Measurements from ENCODE around the gene SUSD1.
A peak's percentile ranks its signal among the peaks of the same experiment; 100 is the strongest.

Gene SUSD1

DNA sequence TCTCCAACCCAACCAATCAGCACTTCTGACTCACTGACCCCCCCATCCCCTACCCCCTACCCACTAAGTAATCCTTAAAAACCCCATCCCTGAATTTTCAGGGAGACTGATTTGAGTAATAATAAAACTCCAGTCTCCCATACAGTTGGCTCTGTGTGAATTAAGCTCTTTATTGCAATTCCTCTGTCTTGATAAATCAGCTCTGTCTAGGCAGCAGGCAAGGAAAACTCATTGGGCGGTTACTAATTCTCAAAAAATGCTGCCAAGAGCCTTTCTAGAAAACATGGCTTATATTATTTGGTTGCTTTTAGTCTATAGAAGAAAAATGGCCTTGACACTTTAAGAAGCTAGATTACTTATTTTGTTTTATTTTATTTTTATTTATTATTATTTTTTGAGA, 131.7 kb downstream of the SUSD1 start:
- H3K9me3 ChIP-seq (ENCODE audit: control insufficient read depth, insufficient read depth, low read length), result no peaks in the 10 kb centered on the region
- WGBS (ENCODE audit: insufficient coverage, insufficient read length), result no CpG with 5 or more reads among the region's 1 CpG
- H3K36me3 ChIP-seq (ENCODE audit: control insufficient read depth, insufficient read depth, low read length), result no peaks in the 10 kb centered on the region
- no peaks in the 10 kb centered on the region; the same call in 1 of the 2 replicates for H3K27me3 ChIP-seq (ENCODE audit: control insufficient read depth, insufficient read depth, low read length)
- peaks cover 5% of the 10 kb centered on the region for H3K4me1 ChIP-seq (ENCODE audit: control insufficient read depth, insufficient read depth, low read length)
- H3K4me3 ChIP-seq (ENCODE audit: low read length), result no peak overlapping the region
- no peak for DNase-seq (ENCODE audit: low read depth, low spot score)
- no peak overlapping the region for H3K27ac ChIP-seq (ENCODE audit: low read length)

- Histone ChIP-seq H3K4me1 (ENCODE audit: control insufficient read depth, insufficient read depth, low read length) (peaks cover 5% of the 10 kb centered on the region), H3K4me3 (ENCODE audit: low read length) (no peak overlapping the region), H3K36me3 (ENCODE audit: control insufficient read depth, insufficient read depth, low read length) (no peaks in the 10 kb centered on the region), H3K27ac (ENCODE audit: low read length) (no peak overlapping the region), H3K9me3 (ENCODE audit: control insufficient read depth, insufficient read depth, low read length) (no peaks in the 10 kb centered on the region), H3K27me3 (ENCODE audit: control insufficient read depth, insufficient read depth, low read length) (no peaks in the 10 kb centered on the region)
- DNase-seq (ENCODE audit: low read depth, low spot score), result no peak
- no CpG with 5 or more reads among the region's 5 CpGs for WGBS (ENCODE audit: insufficient coverage, insufficient read length)
These were observed 132.3 kb downstream of the SUSD1 start for GRCh38 chr9:112042769-112043168.

GRCh38 chr9:112042244-112042638, 132.9 kb downstream of the SUSD1 start:
- Histone ChIP-seq H3K27ac (ENCODE audit: low read length) (no peak overlapping the region), H3K4me3 (ENCODE audit: low read length) (no peak overlapping the region), H3K9me3 (ENCODE audit: control insufficient read depth, insufficient read depth, low read length) (no peaks in the 10 kb centered on the region), H3K4me1 (ENCODE audit: control insufficient read depth, insufficient read depth, low read length) (peaks cover 5% of the 10 kb centered on the region), H3K36me3 (ENCODE audit: control insufficient read depth, insufficient read depth, low read length) (no peaks in the 10 kb centered on the region), H3K27me3 (ENCODE audit: control insufficient read depth, insufficient read depth, low read length) (no peaks in the 10 kb centered on the region)
- DNase-seq (ENCODE audit: low read depth, low spot score), result no peak
- WGBS (ENCODE audit: insufficient coverage, insufficient read length), result no CpG with 5 or more reads among the region's 3 CpGs

DNA sequence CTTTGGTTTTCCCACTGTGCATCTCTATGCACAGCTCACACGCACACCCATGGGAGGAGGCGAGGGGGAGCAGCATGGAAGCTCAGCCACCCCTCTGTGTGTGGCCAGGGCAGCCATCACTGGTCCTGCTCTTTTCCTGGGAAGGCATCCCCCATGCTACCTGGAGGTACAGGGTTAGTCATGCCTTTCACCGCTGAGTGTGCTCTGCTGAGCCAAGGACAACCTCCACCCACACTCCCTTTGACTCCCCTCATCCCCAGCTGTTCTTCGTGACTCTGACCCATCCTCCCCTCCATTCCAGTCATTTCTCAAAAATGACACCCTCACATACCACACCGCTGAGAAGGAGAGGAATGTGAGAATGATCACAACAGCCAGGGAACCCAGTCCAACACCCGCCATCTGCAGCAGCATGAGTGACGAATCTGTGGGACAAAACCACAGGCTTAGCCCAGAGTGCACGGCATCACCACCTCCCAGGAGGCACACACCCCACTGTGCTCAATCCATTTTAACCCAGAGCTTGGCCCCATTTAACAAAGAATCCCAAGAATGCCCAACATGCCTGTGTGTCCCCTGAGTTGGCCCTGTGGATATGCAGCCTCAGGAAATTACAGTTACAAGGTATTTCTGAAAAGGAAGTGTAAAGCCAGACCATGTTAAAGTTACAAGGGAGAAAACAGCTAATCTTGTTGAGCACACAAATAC, 133.4 kb downstream of the SUSD1 start:
- Histone ChIP-seq H3K9me3 (ENCODE audit: control insufficient read depth, insufficient read depth, low read length) (no peaks in the 10 kb centered on the region), H3K36me3 (ENCODE audit: control insufficient read depth, insufficient read depth, low read length) (no peaks in the 10 kb centered on the region), H3K27ac (ENCODE audit: low read length) (no peak overlapping the region), H3K27me3 (ENCODE audit: control insufficient read depth, insufficient read depth, low read length) (no peaks in the 10 kb centered on the region), H3K4me3 (ENCODE audit: low read length) (no peak overlapping the region), H3K4me1 (ENCODE audit: control insufficient read depth, insufficient read depth, low read length) (peaks cover 5% of the 10 kb centered on the region)
- no CpG with 5 or more reads among the region's 8 CpGs for WGBS (ENCODE audit: insufficient coverage, insufficient read length)
- DNase-seq (ENCODE audit: low read depth, low spot score), result peak; percentile 68

DNA sequence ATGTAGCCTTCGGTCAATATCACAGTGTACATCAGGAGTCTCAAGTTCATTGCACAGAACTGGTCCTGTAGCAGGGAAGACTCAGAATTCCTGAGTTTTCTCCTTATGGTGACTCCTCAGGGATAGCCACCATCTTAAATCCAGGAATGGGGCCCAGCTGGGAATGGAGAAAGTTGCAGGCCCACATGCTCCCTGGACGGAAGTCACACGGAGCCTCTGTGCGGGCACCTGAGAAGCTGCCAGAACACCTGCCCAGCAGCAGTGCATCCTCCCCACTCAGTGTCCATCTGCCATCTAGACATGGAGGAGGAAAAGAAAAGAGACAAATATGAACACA, 133.9 kb downstream of the SUSD1 start:
- no peak for DNase-seq (ENCODE audit: low read depth, low spot score)
- Histone ChIP-seq H3K9me3 (ENCODE audit: control insufficient read depth, insufficient read depth, low read length) (no peaks in the 10 kb centered on the region), H3K4me3 (ENCODE audit: low read length) (no peak overlapping the region), H3K27me3 (ENCODE audit: control insufficient read depth, insufficient read depth, low read length) (no peaks in the 10 kb centered on the region), H3K36me3 (ENCODE audit: control insufficient read depth, insufficient read depth, low read length) (no peaks in the 10 kb centered on the region), H3K27ac (ENCODE audit: low read length) (no peak overlapping the region), H3K4me1 (ENCODE audit: control insufficient read depth, insufficient read depth, low read length) (peaks cover 5% of the 10 kb centered on the region)
- WGBS (ENCODE audit: insufficient coverage, insufficient read length), result no CpG with 5 or more reads among the region's 4 CpGs

- no peak for DNase-seq (ENCODE audit: low read depth, low spot score)
- Histone ChIP-seq H3K27me3 (ENCODE audit: control insufficient read depth, insufficient read depth, low read length) (no peaks in the 10 kb centered on the region), H3K4me1 (ENCODE audit: control insufficient read depth, insufficient read depth, low read length) (peaks cover 5% of the 10 kb centered on the region), H3K36me3 (ENCODE audit: control insufficient read depth, insufficient read depth, low read length) (no peaks in the 10 kb centered on the region), H3K4me3 (ENCODE audit: low read length) (no peak overlapping the region), H3K27ac (ENCODE audit: low read length) (no peak overlapping the region), H3K9me3 (ENCODE audit: control insufficient read depth, insufficient read depth, low read length) (no peaks in the 10 kb centered on the region)
- no CpG with 5 or more reads among the region's 2 CpGs for whole genome bisulfite sequencing (ENCODE audit: insufficient coverage, insufficient read length)
These were observed 137.1 kb downstream of the SUSD1 start for GRCh38 chr9:112038017-112038408.

DNA sequence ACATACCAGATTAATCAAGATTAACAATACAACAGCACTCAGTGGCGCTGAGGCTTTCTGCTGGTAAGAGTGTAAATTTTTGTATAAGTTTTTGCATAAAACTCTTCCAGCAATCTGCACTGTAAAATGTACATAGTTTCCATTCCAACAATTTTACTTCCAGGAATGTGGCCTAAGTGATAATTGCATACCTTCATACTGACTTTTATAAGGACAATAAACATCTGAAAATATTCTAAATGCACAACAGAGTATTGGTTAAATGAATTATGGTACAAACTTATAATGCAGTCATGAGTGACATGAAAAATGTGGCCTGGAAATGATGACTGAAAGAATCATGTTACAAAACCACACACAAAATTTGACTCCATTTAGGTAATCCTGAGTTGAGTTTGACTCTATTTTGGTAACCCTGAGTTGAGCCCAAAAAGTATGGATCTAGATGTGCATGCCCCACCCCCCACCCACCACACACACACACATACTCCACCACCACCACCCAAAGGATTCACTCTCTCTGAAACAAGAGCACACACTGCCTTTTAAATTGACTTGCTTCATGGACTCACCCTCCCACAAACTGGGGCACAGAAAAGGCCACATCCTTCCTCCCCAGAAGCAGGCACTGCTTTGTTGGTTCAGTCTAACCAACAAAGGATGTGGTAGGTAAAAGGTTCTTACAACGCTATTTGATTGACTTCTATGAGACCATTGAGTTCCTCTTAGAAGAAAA, 137.6 kb downstream of the SUSD1 start:
- WGBS (ENCODE audit: insufficient coverage, insufficient read length), result no CpG with 5 or more reads among the region's 2 CpGs

DNA sequence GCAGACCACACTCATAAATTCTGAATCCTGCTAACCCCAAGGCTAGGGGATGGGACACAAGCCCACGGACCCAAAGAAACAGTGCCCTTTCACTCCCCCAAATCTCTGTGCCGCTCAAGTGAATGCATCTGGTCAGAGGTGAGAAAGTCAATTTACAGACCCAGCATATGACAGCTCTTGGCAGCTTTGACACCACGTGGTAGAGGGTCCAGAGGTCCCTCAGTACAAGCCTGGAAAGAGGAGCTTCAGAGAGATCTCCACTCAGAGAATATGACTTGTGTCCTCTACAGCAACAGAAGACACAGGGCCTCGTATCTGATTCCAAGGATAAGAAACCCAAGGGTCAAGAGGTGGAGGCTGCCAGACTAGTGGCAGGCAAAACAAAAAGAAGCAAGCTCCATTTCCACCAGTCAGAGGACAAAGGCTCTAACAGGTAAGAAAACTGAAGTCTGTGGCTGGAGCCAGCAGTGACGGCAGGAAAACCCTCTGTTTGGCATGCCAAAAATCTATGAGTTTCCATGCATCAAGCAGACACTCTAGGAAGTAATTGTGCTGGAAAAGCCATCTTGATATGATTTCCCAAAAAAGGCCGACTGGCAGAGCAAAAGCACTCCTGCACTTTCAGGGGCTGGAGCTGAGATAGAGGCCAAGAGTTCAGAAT, 139.8 kb downstream of the SUSD1 start:
- no peak for DNase-seq (ENCODE audit: low read depth, low spot score)
- no peaks in the 10 kb centered on the region for H3K36me3 ChIP-seq (ENCODE audit: control insufficient read depth, insufficient read depth, low read length)
- H3K9me3 ChIP-seq (ENCODE audit: control insufficient read depth, insufficient read depth, low read length), result no peaks in the 10 kb centered on the region
- no peaks in the 10 kb centered on the region for H3K27me3 ChIP-seq (ENCODE audit: control insufficient read depth, insufficient read depth, low read length)
- H3K27ac ChIP-seq (ENCODE audit: low read length), result no peak overlapping the region
- H3K4me3 ChIP-seq (ENCODE audit: low read length), result no peak overlapping the region
- no peaks in the 10 kb centered on the region for H3K4me1 ChIP-seq (ENCODE audit: control insufficient read depth, insufficient read depth, low read length)
- no CpG with 5 or more reads among the region's 6 CpGs for WGBS (ENCODE audit: insufficient coverage, insufficient read length)

More for the DNA sequence above, 137.6 kb downstream of the SUSD1 start:
- no peaks in the 10 kb centered on the region for H3K27me3 ChIP-seq (ENCODE audit: control insufficient read depth, insufficient read depth, low read length)
- H3K36me3 ChIP-seq (ENCODE audit: control insufficient read depth, insufficient read depth, low read length), result no peaks in the 10 kb centered on the region
- peaks cover 5% of the 10 kb centered on the region for H3K4me1 ChIP-seq (ENCODE audit: control insufficient read depth, insufficient read depth, low read length)
- H3K9me3 ChIP-seq (ENCODE audit: control insufficient read depth, insufficient read depth, low read length), result no peaks in the 10 kb centered on the region
- no peak for DNase-seq (ENCODE audit: low read depth, low spot score)
- H3K4me3 ChIP-seq (ENCODE audit: low read length), result no peak overlapping the region
- H3K27ac ChIP-seq (ENCODE audit: low read length), result no peak overlapping the region

DNA sequence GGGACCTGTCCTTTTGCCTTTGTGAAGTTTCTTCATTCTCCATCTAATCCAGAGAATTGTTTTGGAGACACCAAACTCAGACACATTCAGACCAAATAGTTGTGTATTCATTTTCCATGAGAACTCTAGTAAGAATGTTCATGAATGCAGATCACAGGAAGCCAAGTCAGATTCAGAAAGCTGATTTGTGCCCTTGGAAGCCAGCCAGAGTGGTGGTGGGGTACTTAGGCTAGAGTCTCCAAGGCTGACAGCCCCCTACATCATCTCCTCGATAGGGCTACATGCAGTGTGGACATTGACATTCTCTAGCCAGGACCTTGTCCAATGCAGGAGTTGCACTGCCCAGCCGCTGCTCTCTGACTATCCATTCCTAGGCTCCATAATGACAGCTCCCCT, 140.9 kb downstream of the SUSD1 start:
- Histone ChIP-seq H3K36me3 (ENCODE audit: control insufficient read depth, insufficient read depth, low read length) (no peaks in the 10 kb centered on the region), H3K4me3 (ENCODE audit: low read length) (no peak overlapping the region), H3K27ac (ENCODE audit: low read length) (no peak overlapping the region), H3K9me3 (ENCODE audit: control insufficient read depth, insufficient read depth, low read length) (no peaks in the 10 kb centered on the region), H3K27me3 (ENCODE audit: control insufficient read depth, insufficient read depth, low read length) (no peaks in the 10 kb centered on the region), H3K4me1 (ENCODE audit: control insufficient read depth, insufficient read depth, low read length) (no peaks in the 10 kb centered on the region)
- no peak for DNase-seq (ENCODE audit: low read depth, low spot score)
- no CpG with 5 or more reads among the region's 2 CpGs for WGBS (ENCODE audit: insufficient coverage, insufficient read length)

GRCh38 chr9:112033237-112034215, 141.6 kb downstream of the SUSD1 start:
- no peak for DNase-seq (ENCODE audit: low read depth, low spot score)
- H3K36me3 ChIP-seq (ENCODE audit: control insufficient read depth, insufficient read depth, low read length), result no peaks in the 10 kb centered on the region

More at GRCh38 chr9:112033237-112034215, 141.6 kb downstream of the SUSD1 start:
- WGBS (ENCODE audit: insufficient coverage, insufficient read length), result no CpG with 5 or more reads among the region's 9 CpGs
- Histone ChIP-seq H3K4me1 (ENCODE audit: control insufficient read depth, insufficient read depth, low read length) (no peaks in the 10 kb centered on the region), H3K27me3 (ENCODE audit: control insufficient read depth, insufficient read depth, low read length) (no peaks in the 10 kb centered on the region), H3K4me3 (ENCODE audit: low read length) (no peak overlapping the region), H3K9me3 (ENCODE audit: control insufficient read depth, insufficient read depth, low read length) (no peaks in the 10 kb centered on the region), H3K27ac (ENCODE audit: low read length) (no peak overlapping the region)

Measured in iPS DF 6.9 (cell line).